Stimulated activated naive CD8-positive, alpha-beta T cell treated with anti-CD3 and anti-CD28 coated beads, Interleukin-15, amount 100 ng/mL, for 72 hours (primary cell): ENCODE measurements around the gene ZNF626.
A peak's percentile ranks its signal among the peaks of the same experiment; 100 is the strongest.
"Not testable (repeated sequence)": the region's sequence is repeated elsewhere in the genome, so short reads cannot be mapped to it uniquely, and the experiment has no call there.

Experiments used
- ATAC-seq: fragments of 150-1000 bp; cut with Tn5 transposase; 2 replicates; pipeline ENCODE4 v1.10.0; 2021; ENCODE audit warnings: mild to moderate bottlenecking, moderate library complexity
- DNase-seq, 2 donors: peaks; one replicate each; pipeline ENCODE4 v3.0.0; 2021 to 2022
- H3K27ac Mint-ChIP-seq, 2 donors: one replicate each; pipeline ENCODE4 v1.8.0; 2022; ENCODE audit warnings: mild to moderate bottlenecking in 2 of 2, mixed read lengths in 2 of 2, moderate library complexity in 2 of 2
- H3K27me3 Mint-ChIP-seq: one replicate; pipeline ENCODE4 v1.8.0; 2022; ENCODE audit warnings: mixed read lengths
- H3K4me1 Mint-ChIP-seq: one replicate; pipeline ENCODE4 v1.8.0; 2022; ENCODE audit warnings: mild to moderate bottlenecking, mixed read lengths
- H3K4me3 Mint-ChIP-seq, 2 donors: one replicate each; pipeline ENCODE4 v1.8.0; 2022; ENCODE audit warnings: mild to moderate bottlenecking in 2 of 2, mixed read lengths in 2 of 2, moderate library complexity in 1 of 2
- H3K9me3 Mint-ChIP-seq, 2 donors: one replicate each; pipeline ENCODE4 v1.8.0; 2022; ENCODE audit warnings: mixed read lengths in 2 of 2

Gene ZNF626

DNA sequence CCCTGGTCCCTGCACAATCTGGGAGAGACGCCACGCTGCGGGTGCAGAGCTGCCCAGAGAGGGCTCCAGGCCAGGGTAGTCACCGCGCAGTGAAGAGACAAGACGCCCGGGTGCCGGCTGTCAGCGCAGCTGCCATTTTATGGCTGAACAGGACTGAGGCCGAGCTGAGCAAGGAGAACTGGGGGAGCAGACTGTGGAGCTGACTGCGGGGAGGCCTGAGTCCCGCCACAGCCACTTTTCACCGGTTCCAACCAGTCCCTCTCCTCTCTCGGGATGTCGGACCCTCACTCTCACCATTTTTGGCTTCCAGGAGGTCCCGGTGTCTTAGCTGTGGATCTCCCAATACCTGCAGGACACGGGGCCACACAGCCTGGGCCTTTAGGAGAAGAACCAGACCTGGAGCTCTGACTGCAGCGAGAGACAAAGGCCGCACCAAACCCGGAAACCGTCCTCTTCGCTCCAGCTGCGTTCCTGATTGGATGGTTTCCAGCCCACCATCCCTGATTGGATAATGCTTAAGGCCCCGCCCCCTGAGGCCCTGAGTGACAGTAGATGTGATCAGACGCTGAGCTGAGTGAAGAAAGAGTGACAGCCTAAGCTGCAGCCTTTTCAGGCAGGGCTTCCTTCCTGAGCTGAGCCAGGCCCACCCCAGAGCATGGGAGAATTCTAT is at the start of gene ZNF626:
Gene ZNF626 (minus strand): TSS at position 422 of the 670 bp plus-strand sequence. CDS start 125 bp downstream, at position 297.
- H3K4me3 Mint-ChIP-seq, result peak within 1 kb of the TSS; percentile 97 to 98
- no peaks in the 10 kb centered on the region for H3K27me3 Mint-ChIP-seq
- H3K9me3 Mint-ChIP-seq, result peaks cover 33 to 62% of the 10 kb centered on the region in 2 donors
- DNase-seq (peak; percentile 88 to 95), ATAC-seq (peak; percentile 99)
- peaks cover 14% of the 10 kb centered on the region for H3K4me1 Mint-ChIP-seq
- peak within 1 kb of the TSS; percentile 99 for H3K27ac Mint-ChIP-seq

- Mint-ChIP-seq H3K9me3 (peaks cover 8 to 16% of the 10 kb centered on the region in 2 donors), H3K27ac (no peak overlapping the region), H3K4me3 (no peak overlapping the region), H3K27me3 (no peaks in the 10 kb centered on the region), H3K4me1 (no peaks in the 10 kb centered on the region)
- DNase-seq (no peak), ATAC-seq (no peak)
Measured at GRCh38 chr19:20669263-20669662, 7.9 kb upstream of the ZNF626 start.

GRCh38 chr19:20667281-20667680 is 5.9 kb upstream of the ZNF626 start:
- DNase-seq, result no peak
- no peak overlapping the region for H3K27ac Mint-ChIP-seq
- peaks cover 3% of the 10 kb centered on the region for H3K4me1 Mint-ChIP-seq
- ATAC-seq, result no peak
- H3K4me3 Mint-ChIP-seq, result no peak overlapping the region
- H3K27me3 Mint-ChIP-seq, result no peaks in the 10 kb centered on the region
- H3K9me3 Mint-ChIP-seq, result peaks cover 10 to 36% of the 10 kb centered on the region in 2 donors

- no peak for ATAC-seq
- peak overlapping the region in 1 of 2 donors; percentile 12 for H3K27ac Mint-ChIP-seq
- H3K4me1 Mint-ChIP-seq, result peaks cover 6% of the 10 kb centered on the region
- H3K27me3 Mint-ChIP-seq, result no peaks in the 10 kb centered on the region
- DNase-seq, result no peak
- H3K9me3 Mint-ChIP-seq, result peaks cover 13 to 39% of the 10 kb centered on the region in 2 donors
- H3K4me3 Mint-ChIP-seq, result peak overlapping the region in 1 of 2 donors; percentile 18
Measured at GRCh38 chr19:20664901-20665781, 3.8 kb upstream of the ZNF626 start.

- not testable (repeated sequence) for DNase-seq, H3K27ac Mint-ChIP-seq, ATAC-seq, H3K27me3 Mint-ChIP-seq, H3K4me1 Mint-ChIP-seq
- Mint-ChIP-seq H3K4me3 (peak overlapping the region; percentile 18 to 60), H3K9me3 (peaks cover 13 to 39% of the 10 kb centered on the region in 2 donors)
Measured at GRCh38 chr19:20664475-20664874, 3.1 kb upstream of the ZNF626 start.

DNA sequence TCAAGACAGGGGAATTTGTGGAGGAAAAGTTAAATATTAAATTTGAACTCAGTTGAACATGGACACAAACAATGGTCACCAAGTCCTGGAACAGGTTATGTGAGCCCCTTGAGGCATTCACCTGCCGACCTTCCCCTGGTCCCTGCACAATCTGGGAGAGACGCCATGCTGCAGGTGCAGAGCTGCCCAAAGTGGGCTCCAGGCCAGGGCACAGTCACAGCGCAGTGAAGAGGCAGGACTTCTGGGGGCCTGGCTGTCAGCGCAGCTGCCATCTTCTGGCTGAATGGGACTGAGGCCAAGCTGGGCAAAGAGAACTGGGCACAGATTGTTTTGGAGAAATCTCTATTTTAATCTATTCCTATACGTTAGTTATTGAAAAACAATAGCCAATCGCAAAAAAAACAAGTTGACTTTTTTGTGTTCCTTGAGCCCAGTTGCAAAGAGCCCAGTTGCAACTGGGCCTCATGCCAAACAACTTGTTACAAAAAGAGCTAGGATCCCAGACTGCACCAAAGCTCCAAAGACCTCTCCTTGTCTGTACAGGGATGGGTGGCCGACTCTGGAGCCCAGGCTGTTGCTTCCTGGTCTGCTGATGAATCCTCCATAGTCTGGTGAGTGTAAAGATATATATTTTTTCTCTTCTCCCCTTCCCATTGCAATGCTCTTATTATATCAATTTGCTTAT is 1.2 kb upstream of the ZNF626 start:
- Mint-ChIP-seq H3K4me3 (peak overlapping the region in 1 of 2 donors; percentile 15), H3K27me3 (no peaks in the 10 kb centered on the region), H3K9me3 (peaks cover 23 to 52% of the 10 kb centered on the region in 2 donors), H3K27ac (no peak overlapping the region), H3K4me1 (peaks cover 14% of the 10 kb centered on the region)
- no peak for DNase-seq
- ATAC-seq, result no peak

DNA sequence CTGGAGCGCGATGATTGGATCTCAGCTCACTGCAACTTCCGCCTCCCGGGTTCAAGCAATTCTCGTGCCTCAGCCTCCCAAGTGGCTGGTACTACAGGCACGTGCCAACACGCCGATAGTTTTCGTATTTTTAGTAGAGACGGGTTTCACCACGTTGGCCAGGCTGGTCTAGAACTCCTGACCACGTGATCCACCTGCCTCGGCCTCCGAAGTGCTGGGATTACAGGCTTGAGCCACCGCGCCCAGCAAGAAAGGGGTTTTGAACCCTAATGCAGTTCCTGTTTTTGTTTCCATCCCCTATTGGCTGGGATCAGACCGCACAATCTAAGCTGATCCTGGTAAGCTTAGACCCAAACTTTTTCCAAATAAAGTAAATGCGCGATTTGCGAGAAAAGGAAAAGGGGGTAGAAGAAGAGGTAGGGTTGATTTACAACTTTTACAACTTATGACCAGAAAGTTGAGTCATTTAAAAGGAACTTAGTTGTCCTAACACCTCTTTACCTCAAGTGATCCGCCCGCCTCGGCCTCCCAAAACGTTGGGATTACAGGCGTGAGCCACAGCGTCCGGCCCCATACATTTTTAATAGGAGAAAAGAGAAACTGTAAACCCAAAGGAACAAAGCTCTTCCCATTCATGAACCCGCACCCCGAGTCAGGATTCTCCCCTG is 764 bp downstream of the ZNF626 start:
- ATAC-seq, result no peak
- peak overlapping the region; percentile 98 to 99 for H3K27ac Mint-ChIP-seq
- H3K4me1 Mint-ChIP-seq, result peaks cover 14% of the 10 kb centered on the region
- peak overlapping the region; percentile 97 to 98 for H3K4me3 Mint-ChIP-seq
- DNase-seq, result no peak
- H3K9me3 Mint-ChIP-seq, result peaks cover 39 to 66% of the 10 kb centered on the region in 2 donors
- H3K27me3 Mint-ChIP-seq, result no peaks in the 10 kb centered on the region

- no peaks in the 10 kb centered on the region for H3K4me1 Mint-ChIP-seq
- H3K9me3 Mint-ChIP-seq, result peaks cover 8 to 18% of the 10 kb centered on the region in 2 donors
- no peak overlapping the region for H3K27ac Mint-ChIP-seq
- ATAC-seq (no peak), DNase-seq (no peak)
- H3K27me3 Mint-ChIP-seq, result no peaks in the 10 kb centered on the region
- no peak overlapping the region for H3K4me3 Mint-ChIP-seq
Measured at GRCh38 chr19:20640545-20640944, 20.8 kb downstream of the ZNF626 start.

- Mint-ChIP-seq H3K4me1 (no peaks in the 10 kb centered on the region), H3K27ac (no peak overlapping the region), H3K4me3 (no peak overlapping the region), H3K9me3 (peaks cover 8 to 18% of the 10 kb centered on the region in 2 donors), H3K27me3 (no peaks in the 10 kb centered on the region)
- ATAC-seq, result no peak
- no peak for DNase-seq
Measured at GRCh38 chr19:20640023-20640422, 21.3 kb downstream of the ZNF626 start.

- not testable (repeated sequence) for H3K27ac Mint-ChIP-seq, DNase-seq, H3K27me3 Mint-ChIP-seq, H3K4me1 Mint-ChIP-seq, H3K4me3 Mint-ChIP-seq, ATAC-seq
- H3K9me3 Mint-ChIP-seq, result peaks cover 6 to 28% of the 10 kb centered on the region in 2 donors
Measured at GRCh38 chr19:20624560-20624959, 36.8 kb downstream of the ZNF626 start.

GRCh38 chr19:20616071-20616470 is 45.3 kb downstream of the ZNF626 start:
- Mint-ChIP-seq H3K4me1 (no peaks in the 10 kb centered on the region), H3K27me3 (no peaks in the 10 kb centered on the region), H3K27ac (no peak overlapping the region), H3K4me3 (no peak overlapping the region), H3K9me3 (peaks cover 31 to 43% of the 10 kb centered on the region in 2 donors)
- ATAC-seq, result no peak
- DNase-seq, result no peak

DNA sequence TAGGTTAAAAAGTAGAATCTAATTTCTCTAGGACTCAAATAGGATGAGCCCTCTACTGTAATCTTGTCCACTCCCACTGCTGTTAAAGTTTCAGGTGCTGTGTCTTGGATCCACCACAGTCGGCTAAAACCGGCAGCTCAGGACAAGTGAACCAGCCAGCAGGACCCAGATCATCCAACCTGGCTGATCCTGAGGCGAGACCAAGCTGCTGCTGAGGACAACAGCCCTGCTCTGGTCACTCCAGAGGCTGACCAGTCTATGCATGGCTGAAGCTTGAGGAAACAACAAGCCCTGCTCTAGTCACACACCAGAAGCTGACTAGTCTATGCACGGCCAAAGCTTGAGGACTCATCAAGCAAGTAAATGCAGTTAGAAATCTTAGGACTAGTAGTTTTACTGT is 46.4 kb downstream of the ZNF626 start:
- ATAC-seq, H3K27ac Mint-ChIP-seq, H3K4me1 Mint-ChIP-seq, DNase-seq, H3K4me3 Mint-ChIP-seq, H3K27me3 Mint-ChIP-seq: not testable (repeated sequence)
- H3K9me3 Mint-ChIP-seq, result peaks cover 39 to 43% of the 10 kb centered on the region in 2 donors

- Mint-ChIP-seq H3K4me3 (no peak overlapping the region), H3K9me3 (peaks cover 36 to 50% of the 10 kb centered on the region in 2 donors), H3K27ac (no peak overlapping the region), H3K4me1 (no peaks in the 10 kb centered on the region), H3K27me3 (no peaks in the 10 kb centered on the region)
- ATAC-seq (no peak), DNase-seq (no peak)
Measured at GRCh38 chr19:20612711-20613316, 48.6 kb downstream of the ZNF626 start.

GRCh38 chr19:20611866-20612265 is 49.5 kb downstream of the ZNF626 start:
- no peak overlapping the region for H3K4me3 Mint-ChIP-seq
- DNase-seq (no peak), ATAC-seq (no peak)
- H3K9me3 Mint-ChIP-seq, result peaks cover 34 to 50% of the 10 kb centered on the region in 2 donors
- H3K4me1 Mint-ChIP-seq, result no peaks in the 10 kb centered on the region
- H3K27ac Mint-ChIP-seq, result no peak overlapping the region
- H3K27me3 Mint-ChIP-seq, result no peaks in the 10 kb centered on the region

- H3K27me3 Mint-ChIP-seq, result no peaks in the 10 kb centered on the region
- H3K4me1 Mint-ChIP-seq, result no peaks in the 10 kb centered on the region
- H3K9me3 Mint-ChIP-seq, result peaks cover 18 to 32% of the 10 kb centered on the region in 2 donors
- ATAC-seq (no peak), DNase-seq (no peak)
- H3K27ac Mint-ChIP-seq, result no peak overlapping the region
- no peak overlapping the region for H3K4me3 Mint-ChIP-seq
Measured at GRCh38 chr19:20607943-20608342, 53.4 kb downstream of the ZNF626 start.
